Hepatocyte (in vitro differentiated cells): ENCODE measurements around the gene TPBGL. TPM values are rescaled to one million over a fixed set of nuclear protein-coding genes. Genes with fewer than 3 reads are reported as not detected.

Experiments used
- DNase-seq: peaks from one replicate; pipeline ENCODE4 v3.0.0-alpha.2; 2016; ENCODE audit warnings: low spot score
- H2AFZ ChIP-seq: fragments of 200-600 bp; sonication (generic); 2 replicates; pipeline ENCODE4 v1.6.0; 2016; ENCODE audit warnings: antibody characterized with exemption, mild to moderate bottlenecking
- H3K27ac ChIP-seq: fragments of 200-600 bp; sonication (generic); 2 replicates; pipeline ENCODE4 v1.5.1; 2016; ENCODE audit warnings: mild to moderate bottlenecking
- H3K27me3 ChIP-seq: fragments of 200-600 bp; sonication (generic); 2 replicates; pipeline ENCODE4 v1.6.1; 2016
- H3K36me3 ChIP-seq: fragments of 200-600 bp; sonication (generic); replicated peaks from 2 replicates; pipeline ENCODE4 v1.5.1; 2016; ENCODE audit warnings: low read depth; ENCODE audit not compliant: insufficient read depth
- H3K4me1 ChIP-seq: fragments of 200-600 bp; sonication (generic); 2 replicates; pipeline ENCODE4 v1.5.1; 2016; ENCODE audit warnings: mild to moderate bottlenecking, moderate library complexity; ENCODE audit not compliant: insufficient read depth
- H3K4me2 ChIP-seq: fragments of 200-600 bp; sonication (generic); 2 replicates; pipeline ENCODE4 v1.6.0; 2016
- H3K4me3 ChIP-seq: fragments of 200-600 bp; sonication (generic); 2 replicates; pipeline ENCODE4 v1.5.1; 2016; ENCODE audit warnings: mild to moderate bottlenecking
- H3K79me2 ChIP-seq: fragments of 200-600 bp; sonication (generic); 2 replicates; pipeline ENCODE4 v1.6.0; 2017; ENCODE audit warnings: mild to moderate bottlenecking
- H3K9me2 ChIP-seq: fragments of 200-600 bp; sonication (generic); replicated peaks from 2 replicates; pipeline ENCODE4 v1.6.0; 2017; ENCODE audit warnings: mild to moderate bottlenecking; ENCODE audit not compliant: insufficient read depth
- H3K9me3 ChIP-seq: fragments of 200-600 bp; sonication (generic); 2 replicates; pipeline ENCODE4 v1.5.1; 2016; ENCODE audit warnings: low read depth, mild to moderate bottlenecking
- H4K20me1 ChIP-seq: fragments of 200-600 bp; sonication (generic); 2 replicates; pipeline ENCODE4 v1.6.0; 2016; ENCODE audit warnings: mild to moderate bottlenecking; ENCODE audit not compliant: insufficient read depth, poor library complexity, severe bottlenecking
- CTCF ChIP-seq: fragments of 200-600 bp; sonication (generic); IDR thresholded peaks from 2 replicates; pipeline ENCODE4 v1.5.1; 2016; ENCODE audit warnings: antibody characterized with exemption, mild to moderate bottlenecking; ENCODE audit not compliant: poor library complexity
- EZH2 ChIP-seq: fragments of 200-600 bp; sonication (generic); IDR thresholded peaks from 2 replicates; pipeline ENCODE4 v1.6.1; 2016; ENCODE audit warnings: antibody characterized with exemption, mild to moderate bottlenecking, borderline replicate concordance
- EZH2phosphoT487 ChIP-seq: fragments of 200-600 bp; sonication (generic); IDR thresholded peaks from one replicate; pipeline ENCODE4 v1.6.1; 2018; ENCODE audit warnings: antibody characterized with exemption, mild to moderate bottlenecking, low read depth, moderate library complexity; ENCODE audit not compliant: unreplicated experiment, severe bottlenecking
- WGBS: methylation state at CpG from one replicate; pipeline ENCODE4 v1.1.6; 2016; ENCODE audit warnings: low lambda C conversion rate; ENCODE audit errors: missing lambda C conversion rate; 5-methylcytosine and 5-hydroxymethylcytosine counted together
- polyA plus RNA-seq: library from polyadenylated mRNA; unstranded; fragments of >200 nt; fragmentation: Nextera tagmentation; extraction: Ambion mirVana; gene quantifications from 2 replicates; pipeline ENCODE4 v1.2.1, GENCODE V29; 2016
- total RNA-seq: library from RNA; depleted of rRNA; stranded (reverse); fragments of >200 nt; gene quantifications from 2 replicates; pipeline ENCODE4 v1.2.3, GENCODE V29; 2014

The TPBGL gene
- total RNA-seq (0.16 TPM in 1 of 2 replicates, not detected in the other), polyA plus RNA-seq (0.12 and 0.64 TPM in 2 replicates)

GRCh38 chr11:75240311-75241035, at the start of gene TPBGL:
Gene TPBGL (plus strand): TSS chr11:75240774. CDS start chr11:75241050, 276 bp downstream.
- no peaks in the 10 kb centered on the region for H3K9me3 ChIP-seq
- no peak within 1 kb of the TSS for H2AFZ ChIP-seq
- H3K27ac ChIP-seq: no peak within 1 kb of the TSS
- peak within 1 kb of the TSS; percentile 39 for H3K4me3 ChIP-seq
- no peaks in the 10 kb centered on the region for H3K9me2 ChIP-seq
- WGBS: 6% methylated on average over 27 of the region's 58 CpGs
- no peak for TF ChIP-seq CTCF
- TF ChIP-seq EZH2: peak; percentile 82
- H3K36me3 ChIP-seq: no peaks in the 10 kb centered on the region
- peaks cover 5% of the 10 kb centered on the region for H3K4me1 ChIP-seq
- peaks cover 69% of the 10 kb centered on the region for H3K27me3 ChIP-seq
- H4K20me1 ChIP-seq: no peaks in the 10 kb centered on the region
- DNase-seq: peak; percentile 30
- no peaks in the 10 kb centered on the region for H3K79me2 ChIP-seq
- peak within 1 kb of the TSS; percentile 94 for H3K4me2 ChIP-seq

GRCh38 chr11:75191330-75191717, 49.2 kb upstream of the TPBGL start:
- H3K79me2 ChIP-seq: no peaks in the 10 kb centered on the region
- no peak overlapping the region for H3K4me2 ChIP-seq
- H3K27ac ChIP-seq: no peak overlapping the region
- no peaks in the 10 kb centered on the region for H3K9me3 ChIP-seq
- no peaks in the 10 kb centered on the region for H3K9me2 ChIP-seq
- H3K27me3 ChIP-seq: no peaks in the 10 kb centered on the region
- H2AFZ ChIP-seq: no peak overlapping the region
- no peaks in the 10 kb centered on the region for H3K36me3 ChIP-seq
- DNase-seq: no peak
- H3K4me3 ChIP-seq: no peak overlapping the region
- no peaks in the 10 kb centered on the region for H3K4me1 ChIP-seq
- no peaks in the 10 kb centered on the region for H4K20me1 ChIP-seq
- WGBS: 59% methylated on average over 3 of the region's 3 CpGs
- TF ChIP-seq EZH2: no peak
- no peak for TF ChIP-seq CTCF
- TF ChIP-seq EZH2phosphoT487: no peak

GRCh38 chr11:75193271-75193670, 47.3 kb upstream of the TPBGL start:
- WGBS: 97% methylated on average over 15 of the region's 15 CpGs
- H3K4me2 ChIP-seq: no peak overlapping the region
- H3K9me3 ChIP-seq: no peaks in the 10 kb centered on the region
- TF ChIP-seq EZH2phosphoT487 (no peak), CTCF (no peak), EZH2 (no peak)
- H3K9me2 ChIP-seq: no peaks in the 10 kb centered on the region
- no peaks in the 10 kb centered on the region for H3K36me3 ChIP-seq
- no peaks in the 10 kb centered on the region for H3K4me1 ChIP-seq
- H2AFZ ChIP-seq: no peak overlapping the region
- H3K27me3 ChIP-seq: no peaks in the 10 kb centered on the region
- no peak overlapping the region for H3K27ac ChIP-seq
- H3K4me3 ChIP-seq: no peak overlapping the region
- DNase-seq: no peak
- H3K79me2 ChIP-seq: no peaks in the 10 kb centered on the region
- no peaks in the 10 kb centered on the region for H4K20me1 ChIP-seq
